Measurements from ENCODE around the gene CLOCK. TPM values are rescaled to one million over a fixed set of nuclear protein-coding genes. Genes with fewer than 3 reads are reported as not detected.

Gene CLOCK
- total and polyA plus RNA-seq, 10 of the 15 experiments (the other 5 are each of a cell fraction or from before 2014, with no cell fraction given) = 2.8 to 11.7 (median 10.4) TPM

DNA sequence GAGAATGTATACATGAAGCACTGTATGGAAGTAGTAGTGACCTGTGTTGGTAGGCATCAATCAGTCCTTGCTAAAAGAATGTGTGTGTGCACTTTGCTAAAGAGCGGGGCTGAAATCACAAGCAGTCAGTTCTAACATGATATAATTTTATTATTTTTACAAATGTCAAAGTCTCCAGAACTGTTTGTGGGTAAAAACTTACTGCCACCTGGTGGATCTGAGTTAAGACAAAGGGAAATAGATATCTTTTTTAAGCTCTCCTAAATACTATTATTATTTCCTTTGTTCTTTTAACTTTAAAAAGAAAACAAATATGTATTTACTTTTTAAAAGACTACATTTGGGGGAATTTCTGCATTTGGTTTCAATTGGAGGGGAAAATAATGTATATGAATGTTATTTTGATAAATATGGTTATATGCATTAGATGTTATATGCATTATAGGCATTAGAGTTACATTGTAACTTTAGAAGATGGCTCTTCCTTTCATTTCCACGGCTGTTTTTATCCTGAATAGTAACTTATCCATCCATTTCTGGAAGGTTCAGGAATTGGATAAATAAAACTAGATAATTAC, 7.8 kb upstream of the CLOCK start (continued):
- TF ChIP-seq, protein P1, sequence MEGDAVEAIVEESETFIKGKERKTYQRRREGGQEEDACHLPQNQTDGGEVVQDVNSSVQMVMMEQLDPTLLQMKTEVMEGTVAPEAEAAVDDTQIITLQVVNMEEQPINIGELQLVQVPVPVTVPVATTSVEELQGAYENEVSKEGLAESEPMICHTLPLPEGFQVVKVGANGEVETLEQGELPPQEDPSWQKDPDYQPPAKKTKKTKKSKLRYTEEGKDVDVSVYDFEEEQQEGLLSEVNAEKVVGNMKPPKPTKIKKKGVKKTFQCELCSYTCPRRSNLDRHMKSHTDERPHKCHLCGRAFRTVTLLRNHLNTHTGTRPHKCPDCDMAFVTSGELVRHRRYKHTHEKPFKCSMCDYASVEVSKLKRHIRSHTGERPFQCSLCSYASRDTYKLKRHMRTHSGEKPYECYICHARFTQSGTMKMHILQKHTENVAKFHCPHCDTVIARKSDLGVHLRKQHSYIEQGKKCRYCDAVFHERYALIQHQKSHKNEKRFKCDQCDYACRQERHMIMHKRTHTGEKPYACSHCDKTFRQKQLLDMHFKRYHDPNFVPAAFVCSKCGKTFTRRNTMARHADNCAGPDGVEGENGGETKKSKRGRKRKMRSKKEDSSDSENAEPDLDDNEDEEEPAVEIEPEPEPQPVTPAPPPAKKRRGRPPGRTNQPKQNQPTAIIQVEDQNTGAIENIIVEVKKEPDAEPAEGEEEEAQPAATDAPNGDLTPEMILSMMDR (IDR thresholded peaks at IDR 0.05 in 2 of 3, conservative IDR thresholded peaks at IDR 0.05 in 1 of 3; ENCODE audit: control insufficient read depth in 2 of 3, extremely low read depth in 1 of 3, insufficient read depth in 1 of 3, low read depth in 3 of 3, low read length in 3 of 3) = peak; percentile 31 to 47 (median 33); a peak in 4 of 6 replicates
- TF ChIP-seq RUNX3 (IDR thresholded peaks at IDR 0.05; ENCODE audit: low read length) (0 out of 2 replicates have a peak, but pooled peaks have one; percentile 13), RCOR1 (conservative IDR thresholded peaks at IDR 0.05; ENCODE audit: low read depth, low read length) (no peak), EZH2 (IDR thresholded peaks at IDR 0.05; ENCODE audit: borderline replicate concordance, control insufficient read depth, low read depth, low read length) (no peak), TBL1XR1 (IDR thresholded peaks at IDR 0.05; ENCODE audit: low read depth, low read length) (no peak), RAD21 (IDR thresholded peaks at IDR 0.05; ENCODE audit: insufficient read depth, low read depth, low read length) (peak; percentile 63), SMC3 (IDR thresholded peaks at IDR 0.05; ENCODE audit: borderline replicate concordance, low read length) (peak; percentile 47; the same call in 1 of the 2 replicates), LARP7 (IDR thresholded peaks at IDR 0.05) (no peak), POLR2AphosphoS5 (IDR thresholded peaks at IDR 0.05; ENCODE audit: low read length) (no peak), IKZF1 (conservative IDR thresholded peaks at IDR 0.05) (no peak), SREBF2 (IDR thresholded peaks at IDR 0.05; ENCODE audit: low read length) (no peak), NRF1 (conservative IDR thresholded peaks at IDR 0.05; ENCODE audit: low read depth, low read length) (no peak)
- TF ChIP-seq, protein P2, sequence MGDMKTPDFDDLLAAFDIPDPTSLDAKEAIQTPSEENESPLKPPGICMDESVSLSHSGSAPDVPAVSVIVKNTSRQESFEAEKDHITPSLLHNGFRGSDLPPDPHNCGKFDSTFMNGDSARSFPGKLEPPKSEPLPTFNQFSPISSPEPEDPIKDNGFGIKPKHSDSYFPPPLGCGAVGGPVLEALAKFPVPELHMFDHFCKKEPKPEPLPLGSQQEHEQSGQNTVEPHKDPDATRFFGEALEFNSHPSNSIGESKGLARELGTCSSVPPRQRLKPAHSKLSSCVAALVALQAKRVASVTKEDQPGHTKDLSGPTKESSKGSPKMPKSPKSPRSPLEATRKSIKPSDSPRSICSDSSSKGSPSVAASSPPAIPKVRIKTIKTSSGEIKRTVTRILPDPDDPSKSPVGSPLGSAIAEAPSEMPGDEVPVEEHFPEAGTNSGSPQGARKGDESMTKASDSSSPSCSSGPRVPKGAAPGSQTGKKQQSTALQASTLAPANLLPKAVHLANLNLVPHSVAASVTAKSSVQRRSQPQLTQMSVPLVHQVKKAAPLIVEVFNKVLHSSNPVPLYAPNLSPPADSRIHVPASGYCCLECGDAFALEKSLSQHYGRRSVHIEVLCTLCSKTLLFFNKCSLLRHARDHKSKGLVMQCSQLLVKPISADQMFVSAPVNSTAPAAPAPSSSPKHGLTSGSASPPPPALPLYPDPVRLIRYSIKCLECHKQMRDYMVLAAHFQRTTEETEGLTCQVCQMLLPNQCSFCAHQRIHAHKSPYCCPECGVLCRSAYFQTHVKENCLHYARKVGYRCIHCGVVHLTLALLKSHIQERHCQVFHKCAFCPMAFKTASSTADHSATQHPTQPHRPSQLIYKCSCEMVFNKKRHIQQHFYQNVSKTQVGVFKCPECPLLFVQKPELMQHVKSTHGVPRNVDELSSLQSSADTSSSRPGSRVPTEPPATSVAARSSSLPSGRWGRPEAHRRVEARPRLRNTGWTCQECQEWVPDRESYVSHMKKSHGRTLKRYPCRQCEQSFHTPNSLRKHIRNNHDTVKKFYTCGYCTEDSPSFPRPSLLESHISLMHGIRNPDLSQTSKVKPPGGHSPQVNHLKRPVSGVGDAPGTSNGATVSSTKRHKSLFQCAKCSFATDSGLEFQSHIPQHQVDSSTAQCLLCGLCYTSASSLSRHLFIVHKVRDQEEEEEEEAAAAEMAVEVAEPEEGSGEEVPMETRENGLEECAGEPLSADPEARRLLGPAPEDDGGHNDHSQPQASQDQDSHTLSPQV (IDR thresholded peaks at IDR 0.05) = no peak
- TF ChIP-seq, protein P3, sequence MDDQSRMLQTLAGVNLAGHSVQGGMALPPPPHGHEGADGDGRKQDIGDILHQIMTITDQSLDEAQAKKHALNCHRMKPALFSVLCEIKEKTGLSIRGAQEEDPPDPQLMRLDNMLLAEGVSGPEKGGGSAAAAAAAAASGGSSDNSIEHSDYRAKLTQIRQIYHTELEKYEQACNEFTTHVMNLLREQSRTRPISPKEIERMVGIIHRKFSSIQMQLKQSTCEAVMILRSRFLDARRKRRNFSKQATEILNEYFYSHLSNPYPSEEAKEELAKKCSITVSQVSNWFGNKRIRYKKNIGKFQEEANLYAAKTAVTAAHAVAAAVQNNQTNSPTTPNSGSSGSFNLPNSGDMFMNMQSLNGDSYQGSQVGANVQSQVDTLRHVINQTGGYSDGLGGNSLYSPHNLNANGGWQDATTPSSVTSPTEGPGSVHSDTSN (IDR thresholded peaks at IDR 0.05; ENCODE audit: insufficient replicate concordance, low read depth, low read length) = no peak
- TF ChIP-seq, protein P4, sequence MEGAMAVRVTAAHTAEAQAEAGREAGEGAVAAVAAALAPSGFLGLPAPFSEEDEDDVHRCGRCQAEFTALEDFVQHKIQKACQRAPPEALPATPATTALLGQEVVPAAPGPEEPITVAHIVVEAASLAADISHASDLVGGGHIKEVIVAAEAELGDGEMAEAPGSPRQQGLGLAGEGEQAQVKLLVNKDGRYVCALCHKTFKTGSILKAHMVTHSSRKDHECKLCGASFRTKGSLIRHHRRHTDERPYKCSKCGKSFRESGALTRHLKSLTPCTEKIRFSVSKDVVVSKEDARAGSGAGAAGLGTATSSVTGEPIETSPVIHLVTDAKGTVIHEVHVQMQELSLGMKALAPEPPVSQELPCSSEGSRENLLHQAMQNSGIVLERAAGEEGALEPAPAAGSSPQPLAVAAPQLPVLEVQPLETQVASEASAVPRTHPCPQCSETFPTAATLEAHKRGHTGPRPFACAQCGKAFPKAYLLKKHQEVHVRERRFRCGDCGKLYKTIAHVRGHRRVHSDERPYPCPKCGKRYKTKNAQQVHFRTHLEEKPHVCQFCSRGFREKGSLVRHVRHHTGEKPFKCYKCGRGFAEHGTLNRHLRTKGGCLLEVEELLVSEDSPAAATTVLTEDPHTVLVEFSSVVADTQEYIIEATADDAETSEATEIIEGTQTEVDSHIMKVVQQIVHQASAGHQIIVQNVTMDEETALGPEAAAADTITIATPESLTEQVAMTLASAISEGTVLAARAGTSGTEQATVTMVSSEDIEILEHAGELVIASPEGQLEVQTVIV (IDR thresholded peaks at IDR 0.05; ENCODE audit: borderline replicate concordance, partially characterized antibody) = no peak
- TF ChIP-seq, protein P5, sequence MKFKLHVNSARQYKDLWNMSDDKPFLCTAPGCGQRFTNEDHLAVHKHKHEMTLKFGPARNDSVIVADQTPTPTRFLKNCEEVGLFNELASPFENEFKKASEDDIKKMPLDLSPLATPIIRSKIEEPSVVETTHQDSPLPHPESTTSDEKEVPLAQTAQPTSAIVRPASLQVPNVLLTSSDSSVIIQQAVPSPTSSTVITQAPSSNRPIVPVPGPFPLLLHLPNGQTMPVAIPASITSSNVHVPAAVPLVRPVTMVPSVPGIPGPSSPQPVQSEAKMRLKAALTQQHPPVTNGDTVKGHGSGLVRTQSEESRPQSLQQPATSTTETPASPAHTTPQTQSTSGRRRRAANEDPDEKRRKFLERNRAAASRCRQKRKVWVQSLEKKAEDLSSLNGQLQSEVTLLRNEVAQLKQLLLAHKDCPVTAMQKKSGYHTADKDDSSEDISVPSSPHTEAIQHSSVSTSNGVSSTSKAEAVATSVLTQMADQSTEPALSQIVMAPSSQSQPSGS (IDR thresholded peaks at IDR 0.05; ENCODE audit: low read length) = no peak
- TF ChIP-seq, protein P6, sequence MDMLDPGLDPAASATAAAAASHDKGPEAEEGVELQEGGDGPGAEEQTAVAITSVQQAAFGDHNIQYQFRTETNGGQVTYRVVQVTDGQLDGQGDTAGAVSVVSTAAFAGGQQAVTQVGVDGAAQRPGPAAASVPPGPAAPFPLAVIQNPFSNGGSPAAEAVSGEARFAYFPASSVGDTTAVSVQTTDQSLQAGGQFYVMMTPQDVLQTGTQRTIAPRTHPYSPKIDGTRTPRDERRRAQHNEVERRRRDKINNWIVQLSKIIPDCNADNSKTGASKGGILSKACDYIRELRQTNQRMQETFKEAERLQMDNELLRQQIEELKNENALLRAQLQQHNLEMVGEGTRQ (IDR thresholded peaks at IDR 0.05; ENCODE audit: borderline replicate concordance, low read depth, low read length) = no peak
